Neural progenitor cell (in vitro differentiated cells): ENCODE measurements around the gene NOTCH4. TPM values are rescaled to one million over a fixed set of nuclear protein-coding genes. Genes with fewer than 3 reads are reported as not detected.

Source experiments
- DNase-seq: peaks from one replicate; pipeline ENCODE4 v3.0.0-alpha.2; 2016; ENCODE audit warnings: low spot score
- H2AFZ ChIP-seq: fragments of 200-600 bp; sonication (generic); replicated peaks from 2 replicates; pipeline ENCODE4 v1.6.1; 2016; ENCODE audit warnings: antibody characterized with exemption
- H3F3A ChIP-seq: fragments of 200-600 bp; sonication (generic); 2 replicates; pipeline ENCODE4 v1.6.1; 2016; ENCODE audit warnings: antibody characterized with exemption, low read depth
- H3K27ac ChIP-seq: fragments of 200-600 bp; sonication (generic); 2 replicates; pipeline ENCODE4 v1.5.1; 2016; ENCODE audit warnings: mild to moderate bottlenecking
- H3K27me3 ChIP-seq: fragments of 200-600 bp; sonication (generic); 2 replicates; pipeline ENCODE4 v1.6.1; 2016; ENCODE audit warnings: mild to moderate bottlenecking, moderate library complexity
- H3K36me3 ChIP-seq: fragments of 200-600 bp; sonication (generic); 2 replicates; pipeline ENCODE4 v1.5.1; 2016
- H3K4me1 ChIP-seq: fragments of 200-600 bp; sonication (generic); 2 replicates; pipeline ENCODE4 v1.6.1; 2016; ENCODE audit warnings: mixed run types
- H3K4me2 ChIP-seq: fragments of 200-600 bp; sonication (generic); 2 replicates; pipeline ENCODE4 v1.6.1; 2016
- H3K4me3 ChIP-seq: fragments of 200-600 bp; sonication (generic); 2 replicates; pipeline ENCODE4 v1.5.1; 2016
- H3K79me2 ChIP-seq: fragments of 200-600 bp; sonication (generic); 2 replicates; pipeline ENCODE4 v1.6.1; 2016; ENCODE audit warnings: low read depth
- H3K9ac ChIP-seq: fragments of 200-600 bp; sonication (generic); 2 replicates; pipeline ENCODE4 v1.6.1; 2016
- H3K9me3 ChIP-seq: fragments of 200-600 bp; sonication (generic); 2 replicates; pipeline ENCODE4 v1.5.1; 2016; ENCODE audit warnings: low read depth
- H4K20me1 ChIP-seq: fragments of 200-600 bp; sonication (generic); 2 replicates; pipeline ENCODE4 v1.6.1; 2016; ENCODE audit warnings: low read depth
- H3K27ac Mint-ChIP-seq: 3 replicates; pipeline ENCODE4 v1.8.0; 2021; ENCODE audit warnings: mixed read lengths
- H3K27me3 Mint-ChIP-seq: 2 replicates; pipeline ENCODE4 v1.8.0; 2022; ENCODE audit warnings: low read depth, mild to moderate bottlenecking, inconsistent platforms, moderate library complexity, mixed read lengths; ENCODE audit not compliant: insufficient read depth
- H3K36me3 Mint-ChIP-seq: 3 replicates; pipeline ENCODE4 v1.8.0; 2021; ENCODE audit warnings: mixed read lengths
- H3K4me1 Mint-ChIP-seq: 3 replicates; pipeline ENCODE4 v1.8.0; 2021; ENCODE audit warnings: mixed read lengths
- H3K4me3 Mint-ChIP-seq: 3 replicates; pipeline ENCODE4 v1.8.0; 2021; ENCODE audit warnings: mild to moderate bottlenecking, moderate library complexity, mixed read lengths
- H3K9me3 Mint-ChIP-seq: 3 replicates; pipeline ENCODE4 v1.8.0; 2020; ENCODE audit warnings: mixed read lengths
- CTCF ChIP-seq: fragments of 200-600 bp; sonication (generic); IDR thresholded peaks from 2 replicates; pipeline ENCODE4 v1.5.1; 2017; ENCODE audit warnings: antibody characterized with exemption, mild to moderate bottlenecking
- EZH2 ChIP-seq: fragments of 200-600 bp; sonication (generic); IDR thresholded peaks from 2 replicates; pipeline ENCODE4 v1.6.1; 2017; ENCODE audit warnings: antibody characterized with exemption, mild to moderate bottlenecking, moderate library complexity
- EZH2phosphoT487 ChIP-seq: fragments of 200-600 bp; sonication (generic); IDR thresholded peaks from 2 replicates; pipeline ENCODE4 v1.6.1; 2017; ENCODE audit warnings: antibody characterized with exemption
- total RNA-seq: library from RNA; depleted of rRNA; stranded (reverse); fragments of >200 nt; gene quantifications from 2 replicates; pipeline ENCODE4 v1.2.3, GENCODE V29; 2015; ENCODE audit warnings: low replicate concordance

The NOTCH4 gene
- total RNA-seq, 1 donor from 2014 or later: 3.2 TPM

- Histone ChIP-seq H3K4me3 (no peak overlapping the region), H4K20me1 (no peaks in the 10 kb centered on the region), H3K9ac (no peak overlapping the region), H2AFZ (no peak overlapping the region), H3K27ac (no peak overlapping the region), H3K4me2 (no peak overlapping the region), H3K4me1 (peaks cover under 1% of the 10 kb centered on the region), H3K27me3 (no peaks in the 10 kb centered on the region), H3F3A (peaks cover 4% of the 10 kb centered on the region), H3K79me2 (no peaks in the 10 kb centered on the region), H3K9me3 (no peaks in the 10 kb centered on the region), H3K36me3 (no peaks in the 10 kb centered on the region)
- no peak for DNase-seq
- H3K27ac Mint-ChIP-seq: no peak overlapping the region
- no peaks in the 10 kb centered on the region for H3K36me3 Mint-ChIP-seq
- H3K4me3 Mint-ChIP-seq: no peak overlapping the region
- no peak for TF ChIP-seq EZH2phosphoT487
- TF ChIP-seq CTCF: no peak
- TF ChIP-seq EZH2: no peak
- H3K27me3 Mint-ChIP-seq: no peaks in the 10 kb centered on the region
- H3K9me3 Mint-ChIP-seq: peaks cover 15% of the 10 kb centered on the region
- peaks cover 12% of the 10 kb centered on the region for H3K4me1 Mint-ChIP-seq
These were observed 25.4 kb upstream of the NOTCH4 start for GRCh38 chr6:32249262-32249661.

GRCh38 chr6:32247401-32247800 is 23.5 kb upstream of the NOTCH4 start:
- no peaks in the 10 kb centered on the region for H3K36me3 Mint-ChIP-seq
- H3K4me1 ChIP-seq: no peaks in the 10 kb centered on the region
- H3K9ac ChIP-seq: no peak overlapping the region
- H3K36me3 ChIP-seq: no peaks in the 10 kb centered on the region
- no peak overlapping the region for H3K4me2 ChIP-seq
- H3K27ac ChIP-seq: no peak overlapping the region
- no peak overlapping the region for H3K4me3 ChIP-seq
- H2AFZ ChIP-seq: peak overlapping the region; percentile 42
- TF ChIP-seq CTCF (no peak), EZH2 (no peak), EZH2phosphoT487 (no peak)
- no peaks in the 10 kb centered on the region for H3K9me3 ChIP-seq
- H3K79me2 ChIP-seq: no peaks in the 10 kb centered on the region
- H3K27ac Mint-ChIP-seq: no peak overlapping the region
- DNase-seq: no peak
- no peaks in the 10 kb centered on the region for H4K20me1 ChIP-seq
- H3F3A ChIP-seq: no peaks in the 10 kb centered on the region
- H3K27me3 ChIP-seq: no peaks in the 10 kb centered on the region
- H3K9me3 Mint-ChIP-seq: peaks cover 15% of the 10 kb centered on the region
- H3K27me3 Mint-ChIP-seq: no peaks in the 10 kb centered on the region
- H3K4me3 Mint-ChIP-seq: no peak overlapping the region
- H3K4me1 Mint-ChIP-seq: peaks cover 8% of the 10 kb centered on the region

- Mint-ChIP-seq H3K4me1 (peaks cover 8% of the 10 kb centered on the region), H3K4me3 (peak overlapping the region; percentile 54), H3K27ac (peak overlapping the region; percentile 76), H3K27me3 (no peaks in the 10 kb centered on the region), H3K36me3 (no peaks in the 10 kb centered on the region), H3K9me3 (peaks cover 11% of the 10 kb centered on the region)
- Histone ChIP-seq H3K9me3 (no peaks in the 10 kb centered on the region), H3K79me2 (no peaks in the 10 kb centered on the region), H4K20me1 (no peaks in the 10 kb centered on the region), H3K4me2 (peak overlapping the region; percentile 51), H3K9ac (no peak overlapping the region), H3K4me3 (peak overlapping the region; percentile 16), H3K27ac (no peak overlapping the region), H3K27me3 (no peaks in the 10 kb centered on the region), H3K36me3 (no peaks in the 10 kb centered on the region), H3F3A (no peaks in the 10 kb centered on the region), H2AFZ (peak overlapping the region; percentile 83), H3K4me1 (no peaks in the 10 kb centered on the region)
- DNase-seq: peak; percentile 82
- TF ChIP-seq CTCF (peak; percentile 99), EZH2 (no peak), EZH2phosphoT487 (no peak)
These were observed 21.1 kb upstream of the NOTCH4 start for GRCh38 chr6:32244946-32245398.
